PC-3 (cell line): ENCODE data around the gene MAPK8. TPM values are rescaled to one million over a fixed set of nuclear protein-coding genes. Genes with fewer than 3 reads are reported as not detected.

Source experiments
- ATAC-seq: fragments of 200-7000 bp; cut with Tn5 transposase; 2 replicates; pipeline ENCODE4 v1.9.1; 2020; ENCODE audit warnings: mild to moderate bottlenecking, moderate library complexity
- BruUV-seq: library from RNA; stranded (reverse); fragments of 400-500 nt; replicated peaks from 2 replicates; lab custom pipeline; 2021; lab: Mats Ljungman, UMichigan
- CTCF ChIA-PET: fragments of 300-600 bp; sonication (Branson Sonifier 250); formaldehyde crosslinking; loops from one replicate; lab custom pipeline; 2022; ENCODE audit warnings: antibody characterized with exemption; lab: Charles Lee
- POLR2A ChIA-PET: fragments of 300-600 bp; sonication (Branson Sonifier 250); formaldehyde crosslinking; loops from one replicate; lab custom pipeline; 2022; ENCODE audit warnings: antibody characterized with exemption; ENCODE audit not compliant: unreplicated experiment; lab: Charles Lee
- DNase-seq: peaks from one replicate; pipeline ENCODE4 v3.0.0-alpha.2; 2015
- H2AFZ ChIP-seq: fragments of 300-600 bp; sonication (generic); 2 replicates; pipeline ENCODE4 v1.6.0; 2016; ENCODE audit warnings: antibody characterized with exemption, low read length
- H3F3A ChIP-seq: fragments of 300-600 bp; sonication (generic); one replicate; pipeline ENCODE4 v1.6.0; 2017; ENCODE audit warnings: antibody characterized with exemption, low read length, control low read depth, mild to moderate bottlenecking; ENCODE audit not compliant: unreplicated experiment
- H3K27ac ChIP-seq: fragments of 300-600 bp; sonication (generic); 2 replicates; pipeline ENCODE4 v1.5.1; 2016; ENCODE audit warnings: mild to moderate bottlenecking, low read length
- H3K27me3 ChIP-seq: fragments of 300-600 bp; sonication (generic); 2 replicates; pipeline ENCODE4 v1.6.1; 2016; ENCODE audit warnings: low read length, mixed read lengths
- H3K36me3 ChIP-seq: fragments of 300-600 bp; sonication (generic); 2 replicates; pipeline ENCODE4 v1.6.1; 2016; ENCODE audit warnings: low read depth, mixed run types, low read length, mixed read lengths
- H3K4me1 ChIP-seq: fragments of 300-600 bp; sonication (generic); 2 replicates; pipeline ENCODE4 v1.5.1; 2016; ENCODE audit warnings: low read length; ENCODE audit not compliant: insufficient read depth
- H3K4me2 ChIP-seq: fragments of 300-600 bp; sonication (generic); 2 replicates; pipeline ENCODE4 v1.6.0; 2016; ENCODE audit warnings: low read length
- H3K4me3 ChIP-seq: fragments of 300-600 bp; sonication (generic); 2 replicates; pipeline ENCODE4 v1.5.1; 2016; ENCODE audit warnings: mild to moderate bottlenecking, low read length, mixed read lengths
- H3K79me2 ChIP-seq: fragments of 300-600 bp; sonication (generic); 2 replicates; pipeline ENCODE4 v1.6.1; 2017; ENCODE audit warnings: low read length, mixed read lengths
- H3K9ac ChIP-seq: fragments of 300-600 bp; sonication (generic); 2 replicates; pipeline ENCODE4 v1.6.0; 2016; ENCODE audit warnings: mild to moderate bottlenecking, low read length
- H3K9me2 ChIP-seq: fragments of 300-600 bp; sonication (generic); replicated peaks from 2 replicates; pipeline ENCODE4 v1.6.1; 2016; ENCODE audit warnings: mixed run types, low read length, mixed read lengths
- H3K9me3 ChIP-seq: fragments of 300-600 bp; sonication (generic); 2 replicates; pipeline ENCODE4 v1.6.1; 2016; ENCODE audit warnings: low read length, mixed read lengths
- H4K20me1 ChIP-seq: fragments of 300-600 bp; sonication (generic); 2 replicates; pipeline ENCODE4 v1.6.1; 2016; ENCODE audit warnings: low read length, mixed read lengths
- CTCF ChIP-seq: fragments of 300-600 bp; sonication (generic); conservative IDR thresholded peaks from 2 replicates; pipeline ENCODE4 v1.5.1; 2017; ENCODE audit warnings: antibody characterized with exemption, low read depth, mild to moderate bottlenecking, low read length
- EZH2 ChIP-seq: fragments of 300-600 bp; sonication (generic); IDR thresholded peaks from one replicate; pipeline ENCODE4 v1.6.1; 2017; ENCODE audit warnings: antibody characterized with exemption, mild to moderate bottlenecking, low read length; ENCODE audit not compliant: unreplicated experiment
- EZH2phosphoT487 ChIP-seq: fragments of 300-600 bp; sonication (generic); IDR thresholded peaks from 2 replicates; pipeline ENCODE4 v1.6.1; 2018; ENCODE audit warnings: mild to moderate bottlenecking, antibody characterized with exemption, low read length, borderline replicate concordance
- intact Hi-C: fragments of 100-400 bp; cut with micrococcal nuclease; formaldehyde crosslinking; loops from 2 replicates; pipeline ENCODE4 v1.9.0; 2023
- total RNA-seq: library from RNA; depleted of rRNA; stranded (reverse); fragments of >200 nt; gene quantifications from 2 replicates; pipeline ENCODE4 v1.2.3, GENCODE V29; 2014

MAPK8 gene
- total RNA-seq, 1 experiment from 2014 or later: 26.6 TPM

DNA sequence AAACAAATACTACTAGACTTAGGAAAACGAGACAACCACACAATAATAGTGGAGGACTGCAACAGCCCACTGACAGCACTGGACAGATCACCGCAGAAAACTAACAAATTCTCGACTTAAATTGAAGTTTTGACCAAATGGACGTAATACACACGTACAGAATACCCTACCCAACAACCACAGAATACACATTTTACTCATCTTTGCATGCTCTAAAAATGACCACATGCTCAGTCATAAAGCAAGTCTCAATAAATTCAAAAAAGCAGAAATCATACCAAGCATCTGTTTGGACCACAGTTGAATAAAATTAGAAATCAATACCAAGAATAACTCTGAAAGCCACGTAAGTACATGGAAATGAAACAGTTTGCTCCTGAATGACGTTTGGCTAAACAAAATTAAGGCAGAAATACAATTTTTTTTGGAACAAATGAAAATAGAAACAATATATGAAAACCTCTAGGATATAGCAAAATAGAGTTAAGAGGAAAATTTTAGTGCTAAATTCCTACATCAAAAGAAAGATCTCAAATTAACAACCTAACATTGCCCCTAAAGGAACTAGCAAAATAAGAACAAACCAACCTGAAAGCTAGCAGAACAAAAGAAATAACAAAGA is 30.6 kb downstream of the MAPK8 start:
- ChIA-PET CTCF (no interaction called here), POLR2A (no interaction called here)
- Histone ChIP-seq H3K4me3 (no peak overlapping the region), H3K4me2 (no peak overlapping the region), H3K79me2 (no peaks in the 10 kb centered on the region), H3K36me3 (no peaks in the 10 kb centered on the region), H2AFZ (no peak overlapping the region), H3F3A (no peaks in the 10 kb centered on the region), H3K27ac (no peak overlapping the region), H3K4me1 (peaks cover 4% of the 10 kb centered on the region), H3K9me2 (no peaks in the 10 kb centered on the region), H3K27me3 (no peaks in the 10 kb centered on the region), H4K20me1 (no peaks in the 10 kb centered on the region), H3K9ac (no peak overlapping the region), H3K9me3 (no peaks in the 10 kb centered on the region)
- no peak for DNase-seq
- ATAC-seq: no peak
- no TSS peak for BruUV-seq
- TF ChIP-seq CTCF (no peak), EZH2 (no peak), EZH2phosphoT487 (no peak)
- intact Hi-C loops: no loop called here

GRCh38 chr10:48340734-48341133 is 34.3 kb downstream of the MAPK8 start:
- no peak for DNase-seq
- no TSS peak for BruUV-seq
- H3K27ac ChIP-seq: no peak overlapping the region
- H3K36me3 ChIP-seq: no peaks in the 10 kb centered on the region
- no peak overlapping the region for H2AFZ ChIP-seq
- H3K9ac ChIP-seq: no peak overlapping the region
- no peaks in the 10 kb centered on the region for H4K20me1 ChIP-seq
- no peaks in the 10 kb centered on the region for H3K9me2 ChIP-seq
- H3F3A ChIP-seq: no peaks in the 10 kb centered on the region
- H3K9me3 ChIP-seq: no peaks in the 10 kb centered on the region
- H3K27me3 ChIP-seq: no peaks in the 10 kb centered on the region
- ChIA-PET POLR2A (no interaction called here), CTCF (interaction anchor here (0.6 kb wide), 1 partner anchor 1121 kb away, joined by 3 read pairs; no protein-coding TSS in a partner anchor)
- no peak for TF ChIP-seq EZH2
- no peak for TF ChIP-seq EZH2phosphoT487
- TF ChIP-seq CTCF: no peak
- 0 out of 2 replicates have a peak, but pooled peaks cover 6% of the 10 kb centered on the region for H3K79me2 ChIP-seq
- ATAC-seq: no peak
- no peaks in the 10 kb centered on the region for H3K4me1 ChIP-seq
- H3K4me2 ChIP-seq: no peak overlapping the region
- H3K4me3 ChIP-seq: no peak overlapping the region
- intact Hi-C loops: no loop called here

GRCh38 chr10:48343106-48343505 is 36.6 kb downstream of the MAPK8 start:
- H3K9me3 ChIP-seq: no peaks in the 10 kb centered on the region
- H3K27me3 ChIP-seq: no peaks in the 10 kb centered on the region
- no peak for TF ChIP-seq EZH2
- no peak for TF ChIP-seq CTCF
- no peak for TF ChIP-seq EZH2phosphoT487
- no peak overlapping the region for H2AFZ ChIP-seq
- H3K4me3 ChIP-seq: no peak overlapping the region
- H4K20me1 ChIP-seq: no peaks in the 10 kb centered on the region
- no peaks in the 10 kb centered on the region for H3K4me1 ChIP-seq
- DNase-seq (no peak), ATAC-seq (no peak)
- intact Hi-C loops: no loop called here
- H3K36me3 ChIP-seq: no peaks in the 10 kb centered on the region
- H3K9ac ChIP-seq: no peak overlapping the region
- no peaks in the 10 kb centered on the region for H3F3A ChIP-seq
- 0 out of 2 replicates have a peak, but pooled peaks cover 7% of the 10 kb centered on the region for H3K79me2 ChIP-seq
- H3K4me2 ChIP-seq: no peak overlapping the region
- POLR2A ChIA-PET: no interaction called here
- H3K9me2 ChIP-seq: no peaks in the 10 kb centered on the region
- CTCF ChIA-PET: no interaction called here
- H3K27ac ChIP-seq: no peak overlapping the region
- BruUV-seq: no TSS peak
